NCI-H1105 treated with DMSO at 0.1 percent for 48 hours (cell line): ENCODE results near the gene PRDM15.
A peak's percentile ranks its signal among the peaks of the same experiment; 100 is the strongest.

Experiments used
- DNase-seq: peaks from one replicate; lab custom pipeline; 2025; lab: John Stamatoyannopoulos, UW

Gene PRDM15

GRCh38 chr21:41762753-41763152 lies 116.4 kb downstream of the PRDM15 start:
- no peak for DNase-seq

GRCh38 chr21:41761934-41762635 lies 117.1 kb downstream of the PRDM15 start:
- DNase-seq = peak; percentile 2

- peak; percentile 45 for DNase-seq
Measured at GRCh38 chr21:41761211-41761933, 117.8 kb downstream of the PRDM15 start.

- DNase-seq = no peak
Measured at GRCh38 chr21:41760411-41760810, 118.7 kb downstream of the PRDM15 start.

- DNase-seq = no peak
Measured at GRCh38 chr21:41759926-41760325, 119.2 kb downstream of the PRDM15 start.

- no peak for DNase-seq
Measured at GRCh38 chr21:41759214-41759840, 119.8 kb downstream of the PRDM15 start.

- DNase-seq = no peak
Measured at GRCh38 chr21:41758550-41758949, 120.6 kb downstream of the PRDM15 start.

- no peak for DNase-seq
Measured at GRCh38 chr21:41755934-41756773, 123.0 kb downstream of the PRDM15 start.

- DNase-seq = no peak
Measured at GRCh38 chr21:41755258-41755933, 123.7 kb downstream of the PRDM15 start.

- no peak for DNase-seq
Measured at GRCh38 chr21:41754479-41754891, 124.7 kb downstream of the PRDM15 start.

GRCh38 chr21:41753006-41753898 lies 125.9 kb downstream of the PRDM15 start:
- DNase-seq = no peak

GRCh38 chr21:41752231-41752681 lies 126.9 kb downstream of the PRDM15 start:
- DNase-seq = no peak

- peak; percentile 83 for DNase-seq
Measured at GRCh38 chr21:41751611-41752011, 127.5 kb downstream of the PRDM15 start.

- DNase-seq = no peak
Measured at GRCh38 chr21:41750532-41751151, 128.5 kb downstream of the PRDM15 start.

GRCh38 chr21:41750051-41750450 lies 129.1 kb downstream of the PRDM15 start:
- no peak for DNase-seq

- no peak for DNase-seq
Measured at GRCh38 chr21:41749286-41749685, 129.9 kb downstream of the PRDM15 start.
